Endothelial cell of umbilical vein (primary cell): Measurements from ENCODE around the gene TTLL11. TPM values are rescaled to one million over a fixed set of nuclear protein-coding genes. Genes with fewer than 3 reads are reported as not detected.

Experiments
- BruUV-seq: library from RNA; stranded (reverse); fragments of 400-500 nt; replicated peaks from 2 replicates; lab custom pipeline; 2021; lab: Mats Ljungman, UMichigan
- CTCF ChIA-PET: fragments of 300-600, 350-600 bp; sonication (Branson Sonifier 250); formaldehyde crosslinking; loops from one replicate; lab custom pipeline; 2021; ENCODE audit warnings: antibody characterized with exemption, inconsistent platforms; lab: Charles Lee
- POLR2A ChIA-PET: fragments of 300-600, 350-600 bp; sonication (Branson Sonifier 250); formaldehyde crosslinking; loops from one replicate; lab custom pipeline; 2021; ENCODE audit warnings: antibody characterized with exemption, inconsistent platforms; lab: Charles Lee
- DNase-seq: peaks from one replicate; pipeline ENCODE4 v3.0.0-alpha.2; 2011; ENCODE audit warnings: low read depth, low spot score
- FAIRE-seq: peaks from 2 replicates; lab custom pipeline; 2011; peaks lifted over from hg19 to GRCh38; lab: Jason Lieb, UNC
- H2AFZ ChIP-seq: 2 replicates; pipeline ENCODE4 v1.6.0; 2012; ENCODE audit warnings: low read depth, low read length, control low read depth, inconsistent platforms
- H3K27ac ChIP-seq: 2 replicates; pipeline ENCODE4 v1.5.1; 2011; ENCODE audit warnings: low read depth, mild to moderate bottlenecking, control low read depth, low read length, moderate library complexity; ENCODE audit not compliant: insufficient read depth
- H3K27me3 ChIP-seq, 2 experiments: 2 replicates each; pipeline versions ENCODE4 v1.6.0 to v1.6.1; 2011; ENCODE audit warnings: low read length in 2 of 2, mixed read lengths in 1 of 2; ENCODE audit not compliant: control insufficient read depth in 2 of 2, insufficient read depth in 2 of 2
- H3K36me3 ChIP-seq, 2 experiments: 2 replicates in 1 of 2; 3 replicates in 1 of 2; pipeline ENCODE4 v1.5.1; 2011; ENCODE audit warnings: low read length in 2 of 2, mild to moderate bottlenecking in 1 of 2, moderate library complexity in 1 of 2; ENCODE audit not compliant: control insufficient read depth in 2 of 2, insufficient read depth in 2 of 2; ENCODE audit errors: extremely low read depth in 1 of 2
- H3K4me1 ChIP-seq: 3 replicates; pipeline ENCODE4 v1.5.1; 2011; ENCODE audit warnings: mild to moderate bottlenecking, low read length; ENCODE audit not compliant: control insufficient read depth, insufficient read depth; ENCODE audit errors: extremely low read depth
- H3K4me2 ChIP-seq: 2 replicates; pipeline ENCODE4 v1.6.1; 2011; ENCODE audit warnings: low read length, control low read depth, mixed read lengths; ENCODE audit not compliant: insufficient read depth
- H3K4me3 ChIP-seq, 3 experiments: fragments of 200-600 bp in 1 of 3; sonication (generic), shearing (Covaris generic) in 1 of 3; replicated peaks in 1 of 3; 2 replicates each; pipeline ENCODE4 v1.5.1; 2011 to 2016; ENCODE audit warnings: control low read depth in 3 of 3, low read length in 3 of 3, mild to moderate bottlenecking in 2 of 3, inconsistent platforms in 1 of 3, low read depth in 1 of 3, moderate library complexity in 1 of 3; ENCODE audit not compliant: insufficient read depth in 1 of 3
- H3K79me2 ChIP-seq: 2 replicates; pipeline ENCODE4 v1.6.0; 2012; ENCODE audit warnings: low read length, inconsistent platforms; ENCODE audit not compliant: control insufficient read depth, insufficient read depth
- H3K9ac ChIP-seq: replicated peaks from 2 replicates; pipeline ENCODE3; 2011; ENCODE audit warnings: low read length, control low read depth; ENCODE audit not compliant: insufficient read depth; ENCODE audit errors: extremely low read depth
- H3K9me1 ChIP-seq: replicated peaks from 3 replicates; pipeline ENCODE4 v1.6.0; 2011; ENCODE audit warnings: mild to moderate bottlenecking, low read length; ENCODE audit not compliant: control insufficient read depth, insufficient read depth; ENCODE audit errors: extremely low read depth
- H3K9me3 ChIP-seq: replicated peaks from 2 replicates; pipeline ENCODE4 v1.5.1; 2012; ENCODE audit warnings: low read length, inconsistent platforms; ENCODE audit not compliant: control insufficient read depth, insufficient read depth
- H4K20me1 ChIP-seq: replicated peaks from 2 replicates; pipeline ENCODE3; 2011; ENCODE audit warnings: mild to moderate bottlenecking, low read length; ENCODE audit not compliant: control insufficient read depth, insufficient read depth; ENCODE audit errors: extremely low read depth
- EZH2 ChIP-seq: IDR thresholded peaks from 2 replicates; pipeline ENCODE4 v1.6.1; 2012; ENCODE audit warnings: borderline replicate concordance, low read depth, mild to moderate bottlenecking, moderate library complexity, low read length, inconsistent platforms; ENCODE audit not compliant: severe bottlenecking
- FOS ChIP-seq: IDR thresholded peaks from 2 replicates; pipeline ENCODE4 v1.6.1; 2011; ENCODE audit warnings: mild to moderate bottlenecking, low read length, moderate library complexity, borderline replicate concordance; ENCODE audit not compliant: insufficient read depth
- GATA2 ChIP-seq: IDR thresholded peaks from 2 replicates; pipeline ENCODE4 v1.7.0; 2011; ENCODE audit warnings: low read depth, mild to moderate bottlenecking, moderate library complexity, mixed read lengths, low read length; ENCODE audit not compliant: insufficient read length, insufficient read depth
- JUN ChIP-seq: IDR thresholded peaks from 2 replicates; pipeline ENCODE4 v1.6.1; 2011; ENCODE audit warnings: borderline replicate concordance, low read depth; ENCODE audit not compliant: insufficient read length, insufficient read depth
- MYC ChIP-seq: IDR thresholded peaks from one replicate; pipeline ENCODE4 v1.6.1; 2011; ENCODE audit warnings: mild to moderate bottlenecking, low read depth, low read length
- POLR2A ChIP-seq: IDR thresholded peaks from 2 replicates; pipeline ENCODE4 v1.6.1; 2012; ENCODE audit warnings: low read depth, mild to moderate bottlenecking, control low read depth, low read length
- POLR2AphosphoS5 ChIP-seq: IDR thresholded peaks from 2 replicates; pipeline ENCODE4 v1.6.1; 2012; ENCODE audit warnings: low read depth, mild to moderate bottlenecking, control low read depth, low read length, moderate library complexity; ENCODE audit not compliant: insufficient read depth
- dilution Hi-C: fragments of 300-500 bp; cut with MboI; formaldehyde crosslinking; loops from one replicate; pipeline ENCODE4 v1.15.0; 2019; ENCODE audit warnings: low sequenced_read_pairs; ENCODE audit not compliant: extremely low pct_ligation_motif_present
- intact Hi-C: fragments of 100-400 bp; cut with micrococcal nuclease; formaldehyde crosslinking; loops from one replicate; pipeline ENCODE4 v1.10.0; 2022
- polyA plus RNA-seq, 4 experiments: library from polyadenylated mRNA; depleted of rRNA in 3 of 4; stranded (reverse) in 3 of 4; unstranded in 1 of 4; fragments of >200 nt; gene quantifications; 2 replicates each; pipeline versions ENCODE4 v1.2.1 to v1.2.3, GENCODE V29; 2011 to 2012; ENCODE audit warnings: missing spikeins in 1 of 4
- total RNA-seq: library from RNA; stranded (reverse); gene quantifications from 2 replicates; pipeline ENCODE4 v1.2.3, GENCODE V29; 2021
- TF ChIP-seq, protein P1 (sequence below): IDR thresholded peaks from 2 replicates; pipeline ENCODE4 v1.6.1; 2011; ENCODE audit not compliant: insufficient read depth, insufficient read length
- TF ChIP-seq, protein P2 (sequence below), 2 donors: IDR thresholded peaks; 1 replicate in 1 of 2; 2 replicates in 1 of 2; pipeline ENCODE4 v1.5.1; 2011; ENCODE audit warnings: low read length in 2 of 2, mild to moderate bottlenecking in 2 of 2, moderate library complexity in 2 of 2, control low read depth in 1 of 2, inconsistent platforms in 1 of 2, low read depth in 1 of 2; ENCODE audit not compliant: insufficient read depth in 1 of 2; ENCODE audit errors: extremely low read depth in 1 of 2

The TTLL11 gene
- total and polyA plus RNA-seq, 2 donors (not counting 3 experiments of a cell fraction or from before 2014, with no cell fraction given): 4.9 to 5.1 TPM

DNA sequence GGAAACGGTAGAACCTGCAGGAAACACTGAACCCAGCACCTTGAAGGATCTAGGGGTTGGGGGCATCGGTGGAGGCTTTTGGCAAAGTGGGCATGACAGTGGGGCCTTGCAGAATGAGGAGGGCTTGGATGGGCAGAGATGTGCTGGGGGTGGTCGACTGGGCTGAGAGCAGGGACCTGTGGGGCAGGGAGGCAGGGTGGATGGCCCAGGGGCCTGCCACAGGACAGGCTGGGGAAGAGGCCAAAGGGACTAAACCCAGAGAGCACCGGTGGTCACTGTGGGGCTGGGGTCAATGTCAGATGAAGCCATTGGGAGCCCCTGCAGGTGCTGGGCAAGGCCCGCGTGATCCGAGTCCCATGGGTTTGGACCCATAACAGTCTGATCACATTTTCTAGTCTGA lies 266.4 kb downstream of the TTLL11 start:
- POLR2A ChIA-PET: no interaction called here
- Histone ChIP-seq H3K4me1 (no peaks in the 10 kb centered on the region), H3K27ac (no peak overlapping the region), H3K27me3 (no peaks in the 10 kb centered on the region), H3K79me2 (no peaks in the 10 kb centered on the region), H3K9me1 (no peaks in the 10 kb centered on the region), H3K4me2 (no peak overlapping the region), H3K4me3 (no peak overlapping the region), H2AFZ (no peak overlapping the region), H3K36me3 (no peaks in the 10 kb centered on the region), H3K9me3 (no peaks in the 10 kb centered on the region), H4K20me1 (no peaks in the 10 kb centered on the region), H3K9ac (no peak overlapping the region)
- BruUV-seq: no TSS peak
- FAIRE-seq (no peak), DNase-seq (no peak)
- dilution Hi-C loops (no loop called here), intact Hi-C loops (no loop called here)
- TF ChIP-seq, protein P1, sequence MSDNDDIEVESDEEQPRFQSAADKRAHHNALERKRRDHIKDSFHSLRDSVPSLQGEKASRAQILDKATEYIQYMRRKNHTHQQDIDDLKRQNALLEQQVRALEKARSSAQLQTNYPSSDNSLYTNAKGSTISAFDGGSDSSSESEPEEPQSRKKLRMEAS: no peak
- TF ChIP-seq JUN (no peak), GATA2 (no peak), EZH2 (no peak), POLR2A (no peak), POLR2AphosphoS5 (no peak), MYC (no peak), FOS (no peak)
- TF ChIP-seq, protein P2, sequence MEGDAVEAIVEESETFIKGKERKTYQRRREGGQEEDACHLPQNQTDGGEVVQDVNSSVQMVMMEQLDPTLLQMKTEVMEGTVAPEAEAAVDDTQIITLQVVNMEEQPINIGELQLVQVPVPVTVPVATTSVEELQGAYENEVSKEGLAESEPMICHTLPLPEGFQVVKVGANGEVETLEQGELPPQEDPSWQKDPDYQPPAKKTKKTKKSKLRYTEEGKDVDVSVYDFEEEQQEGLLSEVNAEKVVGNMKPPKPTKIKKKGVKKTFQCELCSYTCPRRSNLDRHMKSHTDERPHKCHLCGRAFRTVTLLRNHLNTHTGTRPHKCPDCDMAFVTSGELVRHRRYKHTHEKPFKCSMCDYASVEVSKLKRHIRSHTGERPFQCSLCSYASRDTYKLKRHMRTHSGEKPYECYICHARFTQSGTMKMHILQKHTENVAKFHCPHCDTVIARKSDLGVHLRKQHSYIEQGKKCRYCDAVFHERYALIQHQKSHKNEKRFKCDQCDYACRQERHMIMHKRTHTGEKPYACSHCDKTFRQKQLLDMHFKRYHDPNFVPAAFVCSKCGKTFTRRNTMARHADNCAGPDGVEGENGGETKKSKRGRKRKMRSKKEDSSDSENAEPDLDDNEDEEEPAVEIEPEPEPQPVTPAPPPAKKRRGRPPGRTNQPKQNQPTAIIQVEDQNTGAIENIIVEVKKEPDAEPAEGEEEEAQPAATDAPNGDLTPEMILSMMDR (IDR thresholded peaks at IDR 0.05; ENCODE audit: extremely low read depth in 1 of 2, insufficient read depth in 1 of 2, low read depth in 1 of 2, low read length in 2 of 2): no peak
- CTCF ChIA-PET: no interaction called here
